ENCODE results near the gene NSD1.

GRCh38 chr5:177124486-177124991, 9.0 kb upstream of the NSD1 start:
- TF ChIP-seq CTCF (IDR thresholded peaks at IDR 0.05 in 2 of 3, conservative IDR thresholded peaks at IDR 0.05 in 1 of 3; ENCODE audit: insufficient read depth in 2 of 3, low read depth in 1 of 3, low read length in 3 of 3): no peak
- no peak for TF ChIP-seq POLR2A (conservative IDR thresholded peaks at IDR 0.05)
- TF ChIP-seq ESRRA (IDR thresholded peaks at IDR 0.05; ENCODE audit: borderline replicate concordance, low read depth): no peak
- TF ChIP-seq PCBP2 (IDR thresholded peaks at IDR 0.05; ENCODE audit: low read depth, low read length, poor library complexity, severe bottlenecking): no peak
- no peak for TF ChIP-seq ZNF780A (CRISPR knock-in tag; IDR thresholded peaks at IDR 0.05)
- TF ChIP-seq ZNF263 (CRISPR knock-in tag; IDR thresholded peaks at IDR 0.05; ENCODE audit: borderline replicate concordance): no peak

All from K562 (cell line).